Colon (tissue), 2 donors: ENCODE measurements around the gene PRKN.

Experiments used
- FAIRE-seq: peaks from 2 replicates; lab custom pipeline; 2012; peaks lifted over from hg19 to GRCh38; lab: Jason Lieb, UNC
- donor health status: control.
- donor health status: control.

Gene PRKN

GRCh38 chr6:161722394-161722793 is 1005.2 kb downstream of the PRKN start:
- no peak for FAIRE-seq

GRCh38 chr6:161721511-161721910 is 1006.1 kb downstream of the PRKN start:
- no peak for FAIRE-seq

DNA sequence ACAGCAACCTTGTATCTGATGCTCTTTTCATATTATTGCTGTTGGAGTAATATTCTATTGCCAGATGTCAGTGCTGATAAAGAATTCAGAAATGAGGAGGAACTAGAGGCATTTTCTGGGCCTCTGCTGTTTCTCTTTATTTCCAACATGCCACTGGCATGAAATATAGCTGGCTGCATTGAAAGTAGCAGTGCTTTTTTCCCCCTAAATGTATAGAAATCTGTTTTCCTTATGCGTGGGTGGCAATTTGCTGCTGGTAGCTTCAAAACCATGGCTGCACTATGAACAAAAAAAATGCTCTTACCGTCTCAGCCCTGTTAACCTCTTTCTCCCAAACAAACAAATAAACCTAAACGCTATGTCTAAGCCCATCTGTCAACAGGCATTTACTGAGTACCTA is 1011.4 kb downstream of the PRKN start:
- FAIRE-seq: no peak

DNA sequence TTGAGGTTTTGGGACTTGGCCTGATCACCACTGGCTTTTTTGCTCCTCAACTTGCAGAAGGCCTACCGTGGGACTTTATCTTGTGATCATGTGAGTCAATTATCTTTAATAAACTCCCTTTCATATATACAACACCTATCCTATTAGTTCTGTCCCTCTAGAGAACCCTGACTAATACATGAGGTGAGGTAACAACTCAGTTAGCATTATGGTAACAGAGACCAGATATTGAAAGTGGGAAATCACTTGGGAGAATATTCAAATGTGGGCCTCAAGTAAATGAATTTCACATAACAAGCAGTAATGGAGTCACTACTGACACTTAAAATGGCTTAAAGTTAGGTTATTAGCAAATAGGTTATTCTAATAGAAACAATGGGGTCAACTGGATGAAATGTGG is 1015.6 kb downstream of the PRKN start:
- no peak for FAIRE-seq

GRCh38 chr6:161711515-161711914 is 1016.1 kb downstream of the PRKN start:
- no peak for FAIRE-seq

GRCh38 chr6:161710698-161711097 is 1016.9 kb downstream of the PRKN start:
- no peak for FAIRE-seq

GRCh38 chr6:161701056-161701455 is 1026.5 kb downstream of the PRKN start:
- FAIRE-seq: no peak

DNA sequence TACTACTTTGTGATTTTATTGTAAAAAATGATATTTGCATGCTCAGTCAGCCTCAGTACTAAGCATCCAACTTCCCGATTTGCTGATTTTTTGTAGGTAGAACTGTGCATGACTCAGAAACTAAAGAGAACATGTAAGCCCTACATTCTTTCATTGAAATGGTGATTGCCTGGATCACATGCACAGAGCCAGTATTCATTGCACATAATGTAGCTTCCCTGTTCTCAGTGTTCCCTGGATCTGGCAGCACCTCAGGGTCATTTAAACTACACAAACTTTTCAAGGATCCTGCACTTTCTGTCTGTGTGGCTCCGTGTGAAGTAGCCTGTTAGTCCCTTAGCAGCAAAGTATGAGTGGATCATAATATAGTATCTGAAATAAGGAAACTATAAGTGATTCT is 1030.8 kb downstream of the PRKN start:
- no peak for FAIRE-seq

DNA sequence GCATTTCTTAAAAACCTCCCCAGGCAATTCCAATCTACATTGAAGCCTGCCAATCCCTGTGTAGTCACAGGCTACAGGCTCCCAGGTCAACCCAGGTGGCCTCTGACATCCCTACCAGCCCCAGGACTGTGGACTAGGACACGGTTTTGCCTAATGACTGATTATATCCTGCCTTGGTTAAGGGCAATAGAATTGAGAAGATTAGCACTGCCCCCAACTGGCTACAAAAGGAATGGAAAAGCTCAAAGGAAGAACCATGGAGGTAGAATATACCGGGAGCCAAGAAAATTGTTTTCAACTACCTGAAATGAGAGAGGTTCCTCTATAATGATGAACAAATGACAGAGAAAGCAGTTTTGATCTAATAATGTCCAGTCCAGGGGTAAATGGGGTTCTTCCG is 1032.6 kb downstream of the PRKN start:
- FAIRE-seq: no peak

- no peak for FAIRE-seq
Observed at GRCh38 chr6:161686655-161687054, 1040.9 kb downstream of the PRKN start.

DNA sequence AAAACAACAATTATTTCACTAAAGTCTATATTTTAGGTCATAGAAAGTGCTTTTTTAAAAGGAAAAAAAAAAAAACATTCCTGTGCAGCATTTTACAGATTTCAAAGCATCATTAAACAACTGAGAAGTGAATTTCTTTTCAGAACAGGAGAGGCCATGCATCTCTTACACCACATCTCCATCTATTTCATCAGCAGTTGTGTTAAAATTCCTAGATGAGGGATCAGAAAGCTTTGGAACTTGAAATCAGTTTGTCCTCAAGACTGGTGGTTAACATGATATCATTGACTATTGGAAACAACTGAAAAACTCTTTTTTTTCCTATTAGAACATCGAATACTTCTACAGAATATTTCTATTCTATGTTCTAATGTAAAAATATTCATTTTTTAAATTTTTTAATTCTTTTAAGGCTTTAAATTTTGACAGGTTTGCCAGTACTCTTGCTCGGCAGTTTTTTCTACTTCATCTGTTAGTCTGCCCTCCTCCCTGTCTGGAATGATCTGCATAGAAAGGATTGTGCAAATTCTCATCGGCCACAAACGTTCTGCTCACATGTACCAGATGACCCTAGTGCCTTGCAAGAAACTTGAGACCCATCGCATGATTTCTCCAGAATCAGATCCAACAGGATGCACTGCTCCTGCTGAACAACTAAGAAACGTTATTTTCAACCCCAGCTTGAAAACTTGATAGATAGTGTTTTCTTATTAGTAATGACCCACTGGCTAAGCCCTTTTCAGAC is 1042.7 kb downstream of the PRKN start:
- no peak for FAIRE-seq

GRCh38 chr6:161683400-161683799 is 1044.2 kb downstream of the PRKN start:
- FAIRE-seq: no peak

GRCh38 chr6:161682982-161683381 is 1044.6 kb downstream of the PRKN start:
- no peak for FAIRE-seq

DNA sequence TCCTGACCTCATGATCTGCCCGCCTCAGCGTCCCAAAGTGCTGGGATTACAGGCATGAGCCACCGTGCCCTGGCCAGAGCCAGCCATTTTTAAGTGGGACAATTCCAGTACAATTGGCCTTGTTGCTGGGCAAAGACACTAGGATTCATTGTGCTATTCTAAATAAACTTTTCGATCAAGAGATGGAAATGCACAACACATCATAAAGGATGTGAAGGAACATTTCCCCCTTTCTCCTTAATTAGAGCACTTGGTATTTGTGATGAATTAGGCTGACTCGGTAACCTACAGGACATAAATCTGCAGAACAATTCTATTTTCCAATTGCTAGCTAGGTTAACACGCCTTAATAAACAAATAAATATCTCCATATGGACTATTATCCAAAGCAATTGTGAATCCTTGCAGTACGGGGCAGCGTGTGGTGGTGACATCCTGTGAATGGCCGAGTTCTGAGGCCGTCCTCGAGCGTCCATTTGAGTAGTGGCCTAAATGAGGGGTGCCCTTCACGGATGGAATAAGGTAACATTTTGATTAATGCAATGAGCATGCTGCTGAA is 1047.5 kb downstream of the PRKN start:
- no peak for FAIRE-seq

GRCh38 chr6:161677188-161677587 is 1050.4 kb downstream of the PRKN start:
- FAIRE-seq: no peak

- no peak for FAIRE-seq
Observed at GRCh38 chr6:161676586-161676985, 1051.0 kb downstream of the PRKN start.

- no peak for FAIRE-seq
Observed at GRCh38 chr6:161674930-161675682, 1052.5 kb downstream of the PRKN start.

DNA sequence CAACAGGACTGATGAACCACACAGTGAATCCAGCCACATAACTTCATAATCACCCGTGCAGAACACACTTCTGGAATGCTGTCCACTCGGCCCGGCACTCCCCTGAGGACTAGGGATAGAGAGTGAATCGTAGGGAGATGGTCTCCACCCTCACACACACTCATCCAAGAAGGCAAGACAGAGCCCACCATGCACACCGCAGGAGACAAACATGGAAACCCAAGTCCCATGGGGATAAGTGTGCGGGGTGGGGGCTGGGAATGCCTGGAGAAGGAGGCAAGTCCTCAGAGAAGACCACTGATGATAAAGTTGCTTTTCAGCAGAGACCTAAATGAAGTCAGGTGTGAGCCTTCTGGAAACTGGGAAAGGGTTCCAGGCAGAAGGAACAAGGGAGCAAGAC is 1054.5 kb downstream of the PRKN start:
- no peak for FAIRE-seq

- FAIRE-seq: no peak
Observed at GRCh38 chr6:161671117-161671516, 1056.4 kb downstream of the PRKN start.

DNA sequence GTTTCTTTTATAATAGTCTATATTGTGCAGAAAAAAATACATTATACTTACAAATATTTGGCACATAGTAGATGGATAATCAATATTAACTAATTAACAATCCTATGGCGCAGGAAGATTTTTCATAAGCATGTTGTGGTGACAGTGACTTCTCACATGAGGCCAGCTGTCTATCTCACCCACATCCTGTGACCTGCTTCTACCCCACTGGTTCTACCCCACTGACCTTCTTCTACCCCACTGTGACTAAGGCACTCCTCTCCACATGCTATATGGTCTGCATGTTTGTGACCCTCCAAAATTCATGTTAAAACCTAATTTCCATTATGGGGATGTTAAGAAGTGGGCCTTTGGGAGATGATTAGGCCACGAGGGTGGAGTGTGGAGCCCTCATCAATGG is 1058.9 kb downstream of the PRKN start:
- FAIRE-seq: no peak

DNA sequence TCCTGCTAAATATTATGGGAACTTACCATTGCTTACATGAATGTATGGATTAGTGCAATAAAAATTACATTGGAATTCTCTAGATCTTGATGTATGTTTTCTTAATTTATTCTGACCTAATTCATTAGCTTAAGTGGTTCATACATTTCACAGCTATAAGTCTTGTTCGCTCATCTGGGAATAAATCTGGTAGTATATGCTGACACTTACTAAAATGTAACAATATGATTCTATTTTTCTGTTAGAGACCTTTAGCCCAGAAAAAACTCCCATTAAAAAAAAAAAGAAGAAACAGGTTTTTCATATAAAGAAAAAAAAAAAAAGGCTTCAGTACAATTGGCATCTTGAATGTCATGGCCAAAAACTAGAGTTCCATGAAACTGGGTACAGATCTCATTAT is 1059.6 kb downstream of the PRKN start:
- FAIRE-seq: no peak

DNA sequence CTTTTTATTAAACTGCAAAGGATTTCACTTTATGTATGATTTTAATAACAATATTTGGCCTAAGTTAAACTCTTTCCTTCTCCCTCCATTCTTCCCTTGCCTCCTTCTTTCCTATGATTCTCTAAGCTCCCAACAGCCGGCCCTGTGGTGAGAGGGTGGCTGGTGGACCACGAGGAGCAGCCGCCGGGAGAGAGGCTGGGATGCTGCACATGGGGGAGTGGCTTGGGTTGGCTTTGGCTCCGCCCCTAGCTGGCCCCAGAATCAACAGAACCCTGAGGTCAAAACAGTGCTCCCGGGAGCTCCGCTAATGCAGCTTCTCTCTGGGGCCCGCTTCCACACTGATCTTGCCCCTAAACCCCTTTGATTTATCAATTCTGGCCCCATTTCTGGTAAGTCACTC is 1063.9 kb downstream of the PRKN start:
- no peak for FAIRE-seq
